Neural cell (in vitro differentiated cells): ENCODE results near the gene ROBO1. TPM values are rescaled to one million over a fixed set of nuclear protein-coding genes. Genes with fewer than 3 reads are reported as not detected.

Experiments used
- H2AFZ ChIP-seq: fragments of 200-600, 300-800 bp; sonication (generic), shearing (Covaris generic); 2 replicates; pipeline ENCODE4 v1.6.0; 2014; ENCODE audit warnings: low read depth, mild to moderate bottlenecking, antibody characterized with exemption, low read length, moderate library complexity
- H3F3A ChIP-seq: fragments of 200-600 bp; shearing (Covaris generic); 2 replicates; pipeline ENCODE4 v1.6.1; 2016; ENCODE audit warnings: mild to moderate bottlenecking, moderate library complexity, mixed read lengths, antibody characterized with exemption, low read length; ENCODE audit not compliant: insufficient read depth, poor library complexity, severe bottlenecking
- H3K27ac ChIP-seq: fragments of 200-600, 300-800 bp; sonication (generic), shearing (Covaris generic); 2 replicates; pipeline ENCODE4 v1.5.1; 2014; ENCODE audit warnings: mild to moderate bottlenecking, low read length, moderate library complexity
- H3K27me3 ChIP-seq: fragments of 300-800, 200-600 bp; sonication (generic), shearing (Covaris generic); 2 replicates; pipeline ENCODE4 v1.6.0; 2014; ENCODE audit warnings: mild to moderate bottlenecking, low read depth, low read length, moderate library complexity; ENCODE audit not compliant: insufficient read depth
- H3K36me3 ChIP-seq: fragments of 300-800, 200-600 bp; sonication (generic), shearing (Covaris generic); 2 replicates; pipeline ENCODE4 v1.5.1; 2014; ENCODE audit warnings: mild to moderate bottlenecking, antibody characterized with exemption, low read length, moderate library complexity; ENCODE audit not compliant: insufficient read depth
- H3K4me2 ChIP-seq: fragments of 300-800, 200-600 bp; sonication (generic), shearing (Covaris generic); 2 replicates; pipeline ENCODE4 v1.6.0; 2014; ENCODE audit warnings: mild to moderate bottlenecking, low read length
- H3K4me3 ChIP-seq: fragments of 300-800, 200-600 bp; sonication (generic), shearing (Covaris generic); 2 replicates; pipeline ENCODE4 v1.5.1; 2014; ENCODE audit warnings: mild to moderate bottlenecking, low read length, moderate library complexity
- H3K79me2 ChIP-seq: fragments of 200-600 bp; shearing (Covaris generic); replicated peaks from 2 replicates; pipeline ENCODE4 v1.6.0; 2014; ENCODE audit warnings: mild to moderate bottlenecking, low read length, moderate library complexity; ENCODE audit not compliant: insufficient read depth
- H3K9ac ChIP-seq: fragments of 300-800, 200-600 bp; sonication (generic), shearing (Covaris generic); 2 replicates; pipeline ENCODE4 v1.6.1; 2016; ENCODE audit warnings: mild to moderate bottlenecking, low read length, mixed read lengths
- H3K9me2 ChIP-seq: fragments of 200-600 bp; shearing (Covaris generic); 2 replicates; pipeline ENCODE4 v1.6.1; 2016; ENCODE audit warnings: mild to moderate bottlenecking, low read length, mixed read lengths; ENCODE audit not compliant: insufficient read depth
- H3K9me3 ChIP-seq: fragments of 200-600, 300-800 bp; sonication (generic), shearing (Covaris generic); 2 replicates; pipeline ENCODE4 v1.6.1; 2016; ENCODE audit warnings: mild to moderate bottlenecking, mixed run types, low read length, moderate library complexity, mixed read lengths
- H4K20me1 ChIP-seq: fragments of 200-600 bp; shearing (Covaris generic); 2 replicates; pipeline ENCODE4 v1.6.1; 2016; ENCODE audit warnings: mild to moderate bottlenecking, mixed run types; ENCODE audit not compliant: insufficient read depth
- EP300 ChIP-seq: fragments of 450-650 bp; conservative IDR thresholded peaks from 2 replicates; pipeline ENCODE4 v1.6.1; 2014; ENCODE audit warnings: antibody characterized with exemption, mild to moderate bottlenecking, moderate library complexity; ENCODE audit not compliant: poor library complexity, severe bottlenecking
- EZH2 ChIP-seq: fragments of 200-600, 300-800 bp; shearing (Covaris generic), sonication (generic); IDR thresholded peaks from 2 replicates; pipeline ENCODE4 v1.6.1; 2014; ENCODE audit warnings: antibody characterized with exemption, low read length, borderline replicate concordance, mild to moderate bottlenecking; ENCODE audit not compliant: insufficient read depth, poor library complexity, severe bottlenecking
- MXI1 ChIP-seq: fragments of 450-650 bp; conservative IDR thresholded peaks from 2 replicates; pipeline ENCODE4 v1.6.1; 2014; ENCODE audit warnings: antibody characterized with exemption, mild to moderate bottlenecking; ENCODE audit not compliant: poor library complexity, severe bottlenecking
- POLR2AphosphoS5 ChIP-seq: IDR thresholded peaks from 2 replicates; pipeline ENCODE4 v1.6.1; 2012
- RAD21 ChIP-seq: fragments of 450-650 bp; conservative IDR thresholded peaks from 2 replicates; pipeline ENCODE4 v1.6.1; 2014; ENCODE audit warnings: antibody characterized with exemption, mild to moderate bottlenecking, moderate library complexity
- SMC3 ChIP-seq: fragments of 450-650 bp; conservative IDR thresholded peaks from 2 replicates; pipeline ENCODE4 v1.6.1; 2014; ENCODE audit warnings: antibody characterized with exemption, mild to moderate bottlenecking, moderate library complexity; ENCODE audit not compliant: poor library complexity
- TAF1 ChIP-seq: IDR thresholded peaks from 2 replicates; pipeline ENCODE4 v1.6.1; 2012; ENCODE audit warnings: low read depth
- polyA plus RNA-seq: library from polyadenylated mRNA; depleted of rRNA; stranded (reverse); fragments of >200 nt; gene quantifications from 2 replicates; pipeline ENCODE4 v1.2.3, GENCODE V29; 2014
- TF ChIP-seq, protein P1 (sequence below): IDR thresholded peaks from 2 replicates; pipeline ENCODE4 v1.6.1; 2012; ENCODE audit warnings: borderline replicate concordance
- TF ChIP-seq, protein P2 (sequence below): fragments of 450-650 bp; IDR thresholded peaks from 2 replicates; pipeline ENCODE4 v1.5.1; 2014; ENCODE audit warnings: antibody characterized with exemption, mild to moderate bottlenecking, moderate library complexity; ENCODE audit not compliant: poor library complexity, severe bottlenecking

ROBO1 gene
- polyA plus RNA-seq, 1 donor from 2014 or later: 183 TPM

DNA sequence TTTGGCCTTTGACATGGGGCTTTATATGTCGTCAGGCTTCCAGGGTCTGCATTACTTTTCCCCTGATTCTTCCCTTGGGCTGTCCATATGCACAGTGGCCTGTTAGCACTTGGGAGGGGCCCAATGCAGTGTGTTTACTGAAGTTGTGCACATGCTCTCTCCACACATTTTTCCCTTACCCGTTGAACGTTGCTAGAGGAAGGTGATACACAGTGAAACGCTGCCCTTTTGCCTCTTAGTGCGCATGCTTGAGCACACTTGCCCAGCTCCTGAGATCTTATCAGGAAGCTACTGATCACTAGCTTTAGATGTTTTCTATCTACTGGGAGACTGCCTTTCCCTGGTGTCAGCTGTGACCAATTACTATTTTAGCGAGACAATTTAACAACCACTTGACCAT is 1198.0 kb downstream of the ROBO1 start:
- H3K9me3 ChIP-seq: no peaks in the 10 kb centered on the region
- no peak overlapping the region for H3K27ac ChIP-seq
- no peaks in the 10 kb centered on the region for H3K9me2 ChIP-seq
- H3F3A ChIP-seq: no peaks in the 10 kb centered on the region
- H3K36me3 ChIP-seq: no peaks in the 10 kb centered on the region
- no peak overlapping the region for H2AFZ ChIP-seq
- no peak overlapping the region for H3K9ac ChIP-seq
- no peaks in the 10 kb centered on the region for H4K20me1 ChIP-seq
- TF ChIP-seq RAD21 (no peak), TAF1 (no peak), EP300 (no peak), SMC3 (no peak), EZH2 (no peak), POLR2AphosphoS5 (no peak), MXI1 (no peak)
- TF ChIP-seq, protein P1, sequence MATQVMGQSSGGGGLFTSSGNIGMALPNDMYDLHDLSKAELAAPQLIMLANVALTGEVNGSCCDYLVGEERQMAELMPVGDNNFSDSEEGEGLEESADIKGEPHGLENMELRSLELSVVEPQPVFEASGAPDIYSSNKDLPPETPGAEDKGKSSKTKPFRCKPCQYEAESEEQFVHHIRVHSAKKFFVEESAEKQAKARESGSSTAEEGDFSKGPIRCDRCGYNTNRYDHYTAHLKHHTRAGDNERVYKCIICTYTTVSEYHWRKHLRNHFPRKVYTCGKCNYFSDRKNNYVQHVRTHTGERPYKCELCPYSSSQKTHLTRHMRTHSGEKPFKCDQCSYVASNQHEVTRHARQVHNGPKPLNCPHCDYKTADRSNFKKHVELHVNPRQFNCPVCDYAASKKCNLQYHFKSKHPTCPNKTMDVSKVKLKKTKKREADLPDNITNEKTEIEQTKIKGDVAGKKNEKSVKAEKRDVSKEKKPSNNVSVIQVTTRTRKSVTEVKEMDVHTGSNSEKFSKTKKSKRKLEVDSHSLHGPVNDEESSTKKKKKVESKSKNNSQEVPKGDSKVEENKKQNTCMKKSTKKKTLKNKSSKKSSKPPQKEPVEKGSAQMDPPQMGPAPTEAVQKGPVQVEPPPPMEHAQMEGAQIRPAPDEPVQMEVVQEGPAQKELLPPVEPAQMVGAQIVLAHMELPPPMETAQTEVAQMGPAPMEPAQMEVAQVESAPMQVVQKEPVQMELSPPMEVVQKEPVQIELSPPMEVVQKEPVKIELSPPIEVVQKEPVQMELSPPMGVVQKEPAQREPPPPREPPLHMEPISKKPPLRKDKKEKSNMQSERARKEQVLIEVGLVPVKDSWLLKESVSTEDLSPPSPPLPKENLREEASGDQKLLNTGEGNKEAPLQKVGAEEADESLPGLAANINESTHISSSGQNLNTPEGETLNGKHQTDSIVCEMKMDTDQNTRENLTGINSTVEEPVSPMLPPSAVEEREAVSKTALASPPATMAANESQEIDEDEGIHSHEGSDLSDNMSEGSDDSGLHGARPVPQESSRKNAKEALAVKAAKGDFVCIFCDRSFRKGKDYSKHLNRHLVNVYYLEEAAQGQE: no peak
- TF ChIP-seq, protein P2, sequence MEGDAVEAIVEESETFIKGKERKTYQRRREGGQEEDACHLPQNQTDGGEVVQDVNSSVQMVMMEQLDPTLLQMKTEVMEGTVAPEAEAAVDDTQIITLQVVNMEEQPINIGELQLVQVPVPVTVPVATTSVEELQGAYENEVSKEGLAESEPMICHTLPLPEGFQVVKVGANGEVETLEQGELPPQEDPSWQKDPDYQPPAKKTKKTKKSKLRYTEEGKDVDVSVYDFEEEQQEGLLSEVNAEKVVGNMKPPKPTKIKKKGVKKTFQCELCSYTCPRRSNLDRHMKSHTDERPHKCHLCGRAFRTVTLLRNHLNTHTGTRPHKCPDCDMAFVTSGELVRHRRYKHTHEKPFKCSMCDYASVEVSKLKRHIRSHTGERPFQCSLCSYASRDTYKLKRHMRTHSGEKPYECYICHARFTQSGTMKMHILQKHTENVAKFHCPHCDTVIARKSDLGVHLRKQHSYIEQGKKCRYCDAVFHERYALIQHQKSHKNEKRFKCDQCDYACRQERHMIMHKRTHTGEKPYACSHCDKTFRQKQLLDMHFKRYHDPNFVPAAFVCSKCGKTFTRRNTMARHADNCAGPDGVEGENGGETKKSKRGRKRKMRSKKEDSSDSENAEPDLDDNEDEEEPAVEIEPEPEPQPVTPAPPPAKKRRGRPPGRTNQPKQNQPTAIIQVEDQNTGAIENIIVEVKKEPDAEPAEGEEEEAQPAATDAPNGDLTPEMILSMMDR: no peak
- no peaks in the 10 kb centered on the region for H3K27me3 ChIP-seq
- no peaks in the 10 kb centered on the region for H3K79me2 ChIP-seq
- H3K4me3 ChIP-seq: no peak overlapping the region
- H3K4me2 ChIP-seq: no peak overlapping the region

DNA sequence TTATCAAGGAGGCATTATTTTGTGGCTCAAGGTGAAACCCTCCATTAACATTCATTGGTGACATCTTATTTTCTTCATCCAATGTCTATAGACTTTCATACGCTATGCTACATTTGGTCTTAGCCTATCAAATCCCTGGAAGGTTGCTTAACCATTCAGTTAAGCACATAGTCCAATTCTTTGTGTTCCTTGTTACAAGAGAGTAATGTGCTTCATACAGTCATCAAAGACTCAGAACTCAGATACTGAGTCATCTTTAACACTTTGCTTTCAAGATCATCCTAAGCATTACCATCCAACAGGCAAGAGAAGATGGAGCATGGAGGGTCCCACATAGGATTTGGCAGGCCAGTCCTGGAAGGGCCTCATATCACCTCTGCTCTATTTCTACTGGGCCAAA is 1202.1 kb downstream of the ROBO1 start:
- H3K79me2 ChIP-seq: no peaks in the 10 kb centered on the region
- TF ChIP-seq MXI1: no peak
- TF ChIP-seq EP300: no peak
- no peak for TF ChIP-seq RAD21
- no peak for TF ChIP-seq EZH2
- TF ChIP-seq POLR2AphosphoS5: no peak
- TF ChIP-seq, protein P1: no peak
- no peak for TF ChIP-seq TAF1
- TF ChIP-seq, protein P2: no peak

More for the DNA sequence above, 1202.1 kb downstream of the ROBO1 start:
- H4K20me1 ChIP-seq: no peaks in the 10 kb centered on the region
- no peak overlapping the region for H3K4me3 ChIP-seq
- H3K27me3 ChIP-seq: no peaks in the 10 kb centered on the region
- no peak overlapping the region for H3K9ac ChIP-seq
- H3K9me2 ChIP-seq: no peaks in the 10 kb centered on the region
- H3K27ac ChIP-seq: no peak overlapping the region
- H3K36me3 ChIP-seq: no peaks in the 10 kb centered on the region
- peaks cover 5% of the 10 kb centered on the region for H3K9me3 ChIP-seq
- no peaks in the 10 kb centered on the region for H3F3A ChIP-seq
- H3K4me2 ChIP-seq: no peak overlapping the region
- no peak overlapping the region for H2AFZ ChIP-seq
